ENCODE data around the gene IER2. TPM values are rescaled to one million over a fixed set of nuclear protein-coding genes. Genes with fewer than 3 reads are reported as not detected.

The IER2 gene
- 291 TPM for polyA plus RNA-seq (2012; ENCODE audit: insufficient read depth, insufficient read length, low read depth)

GRCh38 chr19:13150187-13150930 lies at the start of gene IER2, which contains the start of gene STX10:
IER2 (plus strand) TSS chr19:13150411; CDS start chr19:13153187, 2,776 bp downstream.
STX10 (minus strand) TSS chr19:13150375; CDS start chr19:13150173, 202 bp downstream.
- H3K4me1 ChIP-seq, result peaks cover 2% of the 10 kb centered on the region; the same call in 1 of the 2 replicates
- peak; percentile 93 for DNase-seq

GRCh38 chr19:13100841-13101589 lies 49.2 kb upstream of the IER2 start:
- H3K27me3 ChIP-seq, result no peaks in the 10 kb centered on the region
- DNase-seq, result no peak
- TF ChIP-seq, protein P1, sequence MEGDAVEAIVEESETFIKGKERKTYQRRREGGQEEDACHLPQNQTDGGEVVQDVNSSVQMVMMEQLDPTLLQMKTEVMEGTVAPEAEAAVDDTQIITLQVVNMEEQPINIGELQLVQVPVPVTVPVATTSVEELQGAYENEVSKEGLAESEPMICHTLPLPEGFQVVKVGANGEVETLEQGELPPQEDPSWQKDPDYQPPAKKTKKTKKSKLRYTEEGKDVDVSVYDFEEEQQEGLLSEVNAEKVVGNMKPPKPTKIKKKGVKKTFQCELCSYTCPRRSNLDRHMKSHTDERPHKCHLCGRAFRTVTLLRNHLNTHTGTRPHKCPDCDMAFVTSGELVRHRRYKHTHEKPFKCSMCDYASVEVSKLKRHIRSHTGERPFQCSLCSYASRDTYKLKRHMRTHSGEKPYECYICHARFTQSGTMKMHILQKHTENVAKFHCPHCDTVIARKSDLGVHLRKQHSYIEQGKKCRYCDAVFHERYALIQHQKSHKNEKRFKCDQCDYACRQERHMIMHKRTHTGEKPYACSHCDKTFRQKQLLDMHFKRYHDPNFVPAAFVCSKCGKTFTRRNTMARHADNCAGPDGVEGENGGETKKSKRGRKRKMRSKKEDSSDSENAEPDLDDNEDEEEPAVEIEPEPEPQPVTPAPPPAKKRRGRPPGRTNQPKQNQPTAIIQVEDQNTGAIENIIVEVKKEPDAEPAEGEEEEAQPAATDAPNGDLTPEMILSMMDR (IDR thresholded peaks at IDR 0.05; ENCODE audit: low read depth, low read length), result peak; percentile 12; the same call in 1 of the 2 replicates
- H3K36me3 ChIP-seq, result 0 out of 2 replicates have a peak, but pooled peaks cover 6% of the 10 kb centered on the region
- H3K4me3 ChIP-seq (ENCODE audit: low read depth, low read length), result no peak overlapping the region; the same call in 1 of the 2 replicates
- peaks cover 19% of the 10 kb centered on the region for H3K4me1 ChIP-seq
- no peaks in the 10 kb centered on the region for H3K9me3 ChIP-seq

More at GRCh38 chr19:13150187-13150930, at the start of gene IER2, which contains the start of gene STX10:
- no peaks in the 10 kb centered on the region for H3K27me3 ChIP-seq
- H3K9me3 ChIP-seq, result no peaks in the 10 kb centered on the region
- H3K4me3 ChIP-seq (ENCODE audit: low read depth, low read length), result peak within 1 kb of the TSS; percentile 73
- H3K36me3 ChIP-seq, result peaks cover 6% of the 10 kb centered on the region
- TF ChIP-seq, protein P1 (IDR thresholded peaks at IDR 0.05; ENCODE audit: low read depth, low read length), result peak; percentile 64

DNA sequence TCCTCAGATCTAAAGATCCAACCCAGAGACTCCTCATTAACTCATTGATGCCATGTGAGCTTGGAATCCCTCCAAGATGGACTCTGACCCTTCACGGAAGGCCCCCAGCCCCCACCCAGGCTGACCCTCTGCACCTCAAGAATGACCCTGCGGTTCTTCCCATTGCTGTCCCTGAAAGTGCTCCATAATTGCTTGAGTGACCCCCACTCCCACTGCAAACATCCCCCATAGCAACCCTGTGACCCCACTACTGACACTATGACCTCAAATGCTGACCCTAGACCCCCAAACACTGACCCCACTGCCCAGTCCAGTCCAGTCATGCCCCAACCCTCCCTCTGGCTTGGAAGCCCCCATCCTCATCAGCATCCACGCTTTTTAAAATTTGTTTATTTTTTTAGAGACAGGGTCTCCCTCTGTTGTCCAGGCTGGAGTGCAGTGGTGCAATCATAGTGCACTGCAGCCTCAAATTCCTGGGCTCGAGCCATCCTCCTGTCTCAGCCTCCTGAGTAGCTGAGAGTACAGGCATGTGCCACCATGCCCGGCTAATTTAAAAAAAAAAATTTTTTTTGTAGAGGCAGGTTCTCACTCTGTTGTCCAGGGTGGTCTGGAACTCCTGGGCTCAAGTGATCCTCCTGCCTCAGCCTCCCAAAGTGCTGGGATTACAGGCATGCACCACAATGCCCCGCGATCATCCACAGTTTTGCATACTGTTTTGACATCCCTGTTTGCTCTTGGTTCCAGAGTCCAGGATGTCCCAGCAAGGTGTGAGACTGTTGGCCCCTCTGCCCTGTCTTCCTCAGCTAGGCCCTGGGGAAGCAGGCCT lies 48.4 kb upstream of the IER2 start:
- Histone ChIP-seq H3K4me1 (peaks cover 16% of the 10 kb centered on the region), H3K4me3 (ENCODE audit: low read depth, low read length) (peak overlapping the region; percentile 54), H3K27me3 (no peaks in the 10 kb centered on the region), H3K36me3 (0 out of 2 replicates have a peak, but pooled peaks cover 6% of the 10 kb centered on the region), H3K9me3 (no peaks in the 10 kb centered on the region)
- TF ChIP-seq, protein P1 (IDR thresholded peaks at IDR 0.05; ENCODE audit: low read depth, low read length), result no peak
- no peak for DNase-seq

DNA sequence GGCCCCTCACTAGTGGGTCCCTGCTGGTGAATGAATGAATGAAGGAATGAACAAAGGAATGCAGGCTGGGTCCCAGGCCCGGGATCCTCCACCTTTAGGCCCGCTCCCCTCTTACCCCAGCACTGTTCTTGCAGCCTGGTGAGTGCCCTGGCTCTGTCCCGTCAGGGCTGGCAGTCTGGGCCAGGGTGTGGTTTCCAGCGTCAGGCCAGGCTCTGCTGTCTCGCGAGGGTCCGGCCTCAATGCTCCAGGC lies 47.9 kb upstream of the IER2 start:
- Histone ChIP-seq H3K27me3 (no peaks in the 10 kb centered on the region), H3K9me3 (no peaks in the 10 kb centered on the region), H3K36me3 (peaks cover 10% of the 10 kb centered on the region; the same call in 1 of the 2 replicates), H3K4me1 (peaks cover 16% of the 10 kb centered on the region), H3K4me3 (ENCODE audit: low read depth, low read length) (peak overlapping the region; percentile 54)
- TF ChIP-seq, protein P1 (IDR thresholded peaks at IDR 0.05; ENCODE audit: low read depth, low read length), result no peak
- no peak for DNase-seq

GRCh38 chr19:13102666-13103580 lies 47.3 kb upstream of the IER2 start, which contains the start of gene LYL1:
LYL1 (minus strand) TSS chr19:13102858; CDS start chr19:13101171, 1,687 bp downstream.
- H3K27me3 ChIP-seq, result no peaks in the 10 kb centered on the region
- H3K9me3 ChIP-seq, result no peaks in the 10 kb centered on the region
- peak; percentile 89 for DNase-seq
- H3K4me3 ChIP-seq (ENCODE audit: low read depth, low read length), result peak within 1 kb of the TSS; percentile 54
- peaks cover 16% of the 10 kb centered on the region for H3K4me1 ChIP-seq
- peaks cover 14% of the 10 kb centered on the region; the same call in 1 of the 2 replicates for H3K36me3 ChIP-seq
- TF ChIP-seq, protein P1 (IDR thresholded peaks at IDR 0.05; ENCODE audit: low read depth, low read length), result no peak
